ENCODE results near the gene LDB3.

Gene LDB3

DNA sequence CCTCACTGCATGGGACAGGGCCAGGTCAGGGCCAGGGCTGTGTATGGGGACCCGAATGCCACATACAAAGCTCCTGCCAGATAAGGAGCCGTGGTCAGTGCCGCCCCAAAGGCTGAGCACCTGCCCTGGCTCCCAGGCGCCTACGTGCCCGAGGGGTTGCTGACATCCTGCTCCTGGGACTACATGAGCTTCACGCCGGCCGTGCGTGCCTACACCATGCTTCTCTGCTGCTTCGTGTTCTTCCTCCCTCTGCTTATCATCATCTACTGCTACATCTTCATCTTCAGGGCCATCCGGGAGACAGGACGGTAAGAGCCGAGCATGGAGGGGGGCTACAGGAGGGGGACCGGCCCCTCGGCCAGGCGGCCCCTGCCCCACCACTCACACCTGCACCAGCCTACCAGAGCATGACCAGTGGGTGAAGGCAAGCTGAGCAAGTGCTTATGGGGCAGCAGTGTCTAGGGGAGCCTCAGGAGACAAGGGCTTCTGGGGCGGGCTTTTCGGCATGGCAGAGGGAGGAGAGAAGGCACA lies 9.1 kb upstream of the LDB3 start:
- DNase-seq (ENCODE audit: low spot score), result no peak
- in situ Hi-C loops (cut with MboI; ENCODE audit: low sequenced_read_pairs, unreplicated experiment), result no loop called here
- TF ChIP-seq, protein P1, sequence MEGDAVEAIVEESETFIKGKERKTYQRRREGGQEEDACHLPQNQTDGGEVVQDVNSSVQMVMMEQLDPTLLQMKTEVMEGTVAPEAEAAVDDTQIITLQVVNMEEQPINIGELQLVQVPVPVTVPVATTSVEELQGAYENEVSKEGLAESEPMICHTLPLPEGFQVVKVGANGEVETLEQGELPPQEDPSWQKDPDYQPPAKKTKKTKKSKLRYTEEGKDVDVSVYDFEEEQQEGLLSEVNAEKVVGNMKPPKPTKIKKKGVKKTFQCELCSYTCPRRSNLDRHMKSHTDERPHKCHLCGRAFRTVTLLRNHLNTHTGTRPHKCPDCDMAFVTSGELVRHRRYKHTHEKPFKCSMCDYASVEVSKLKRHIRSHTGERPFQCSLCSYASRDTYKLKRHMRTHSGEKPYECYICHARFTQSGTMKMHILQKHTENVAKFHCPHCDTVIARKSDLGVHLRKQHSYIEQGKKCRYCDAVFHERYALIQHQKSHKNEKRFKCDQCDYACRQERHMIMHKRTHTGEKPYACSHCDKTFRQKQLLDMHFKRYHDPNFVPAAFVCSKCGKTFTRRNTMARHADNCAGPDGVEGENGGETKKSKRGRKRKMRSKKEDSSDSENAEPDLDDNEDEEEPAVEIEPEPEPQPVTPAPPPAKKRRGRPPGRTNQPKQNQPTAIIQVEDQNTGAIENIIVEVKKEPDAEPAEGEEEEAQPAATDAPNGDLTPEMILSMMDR (IDR thresholded peaks at IDR 0.05; ENCODE audit: borderline replicate concordance, control extremely low read depth, extremely low read depth, insufficient read depth, missing control alignments), result no peak

DNA sequence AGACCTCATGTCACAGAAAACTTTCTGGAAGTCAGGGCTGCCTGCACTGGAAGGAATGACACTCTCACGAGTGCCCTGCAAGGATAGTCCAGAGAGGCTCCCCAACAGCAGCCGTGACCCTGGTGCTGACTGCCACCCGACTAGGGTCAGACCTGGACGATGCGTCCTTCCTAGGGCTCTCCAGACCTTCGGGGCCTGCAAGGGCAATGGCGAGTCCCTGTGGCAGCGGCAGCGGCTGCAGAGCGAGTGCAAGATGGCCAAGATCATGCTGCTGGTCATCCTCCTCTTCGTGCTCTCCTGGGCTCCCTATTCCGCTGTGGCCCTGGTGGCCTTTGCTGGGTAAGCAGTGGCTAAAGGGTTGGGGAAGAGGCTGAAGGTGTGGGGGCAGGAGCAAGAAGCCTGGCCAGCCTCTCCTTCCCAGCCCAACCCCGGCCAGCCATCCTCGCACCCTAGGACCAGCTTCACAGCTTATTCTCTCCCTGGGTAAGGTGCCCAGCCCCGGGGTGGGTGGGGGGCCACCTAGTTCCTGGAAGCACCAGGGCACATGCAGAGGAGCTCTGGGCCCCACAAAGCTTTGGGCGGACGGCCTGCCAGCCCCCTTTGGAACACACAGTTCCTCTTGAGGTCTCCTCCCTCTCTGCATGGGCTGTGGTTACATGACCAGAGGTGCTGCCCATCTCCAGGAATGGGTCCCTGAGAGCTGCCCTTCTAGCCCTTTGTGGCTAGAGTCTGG lies 8.4 kb upstream of the LDB3 start:
- TF ChIP-seq, protein P1 (IDR thresholded peaks at IDR 0.05; ENCODE audit: borderline replicate concordance, control extremely low read depth, extremely low read depth, insufficient read depth, missing control alignments), result no peak
- no peak for DNase-seq (ENCODE audit: low spot score)
- in situ Hi-C loops (cut with MboI; ENCODE audit: low sequenced_read_pairs, unreplicated experiment), result no loop called here

DNA sequence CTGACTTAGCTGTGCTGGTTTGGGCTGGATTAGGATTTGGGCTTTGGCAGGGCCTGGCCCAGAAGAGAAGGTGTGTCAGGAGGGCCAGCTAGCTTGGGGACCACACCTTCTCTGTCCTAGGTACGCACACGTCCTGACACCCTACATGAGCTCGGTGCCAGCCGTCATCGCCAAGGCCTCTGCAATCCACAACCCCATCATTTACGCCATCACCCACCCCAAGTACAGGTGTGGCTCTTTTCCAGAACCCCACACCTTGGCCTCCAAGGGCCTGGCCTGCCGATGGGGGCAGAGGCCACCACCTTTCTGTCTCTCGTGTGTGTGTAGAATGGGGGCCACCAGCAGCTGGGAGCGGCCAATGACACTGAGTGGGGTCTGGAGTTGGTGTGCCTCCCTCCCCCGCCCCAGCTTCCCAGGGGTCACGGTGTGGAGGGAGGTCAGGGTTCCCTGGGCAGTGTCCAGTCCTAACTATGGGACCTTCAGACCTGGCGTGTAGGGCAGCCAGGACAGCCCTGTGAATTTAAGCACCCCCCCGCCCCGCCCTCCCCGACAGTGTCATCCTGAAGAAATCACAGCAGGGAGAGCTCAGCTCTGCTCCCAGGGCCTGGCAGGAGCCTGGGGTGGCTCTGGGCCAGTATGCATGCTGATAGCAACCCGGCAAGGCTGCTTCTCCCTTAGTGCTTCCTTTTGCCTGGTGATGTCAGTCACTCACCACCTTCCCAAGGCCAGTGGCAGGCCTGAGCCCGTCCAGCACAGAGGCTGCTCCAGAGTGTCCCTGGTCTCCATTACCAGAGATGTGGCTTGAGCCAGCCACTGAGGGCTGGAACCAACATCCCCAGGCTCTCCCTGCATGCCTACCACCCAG lies 6.9 kb upstream of the LDB3 start:
- in situ Hi-C loops (cut with MboI; ENCODE audit: low sequenced_read_pairs, unreplicated experiment), result no loop called here
- TF ChIP-seq, protein P1 (IDR thresholded peaks at IDR 0.05; ENCODE audit: borderline replicate concordance, control extremely low read depth, extremely low read depth, insufficient read depth, missing control alignments), result no peak
- DNase-seq (ENCODE audit: low spot score), result no peak

DNA sequence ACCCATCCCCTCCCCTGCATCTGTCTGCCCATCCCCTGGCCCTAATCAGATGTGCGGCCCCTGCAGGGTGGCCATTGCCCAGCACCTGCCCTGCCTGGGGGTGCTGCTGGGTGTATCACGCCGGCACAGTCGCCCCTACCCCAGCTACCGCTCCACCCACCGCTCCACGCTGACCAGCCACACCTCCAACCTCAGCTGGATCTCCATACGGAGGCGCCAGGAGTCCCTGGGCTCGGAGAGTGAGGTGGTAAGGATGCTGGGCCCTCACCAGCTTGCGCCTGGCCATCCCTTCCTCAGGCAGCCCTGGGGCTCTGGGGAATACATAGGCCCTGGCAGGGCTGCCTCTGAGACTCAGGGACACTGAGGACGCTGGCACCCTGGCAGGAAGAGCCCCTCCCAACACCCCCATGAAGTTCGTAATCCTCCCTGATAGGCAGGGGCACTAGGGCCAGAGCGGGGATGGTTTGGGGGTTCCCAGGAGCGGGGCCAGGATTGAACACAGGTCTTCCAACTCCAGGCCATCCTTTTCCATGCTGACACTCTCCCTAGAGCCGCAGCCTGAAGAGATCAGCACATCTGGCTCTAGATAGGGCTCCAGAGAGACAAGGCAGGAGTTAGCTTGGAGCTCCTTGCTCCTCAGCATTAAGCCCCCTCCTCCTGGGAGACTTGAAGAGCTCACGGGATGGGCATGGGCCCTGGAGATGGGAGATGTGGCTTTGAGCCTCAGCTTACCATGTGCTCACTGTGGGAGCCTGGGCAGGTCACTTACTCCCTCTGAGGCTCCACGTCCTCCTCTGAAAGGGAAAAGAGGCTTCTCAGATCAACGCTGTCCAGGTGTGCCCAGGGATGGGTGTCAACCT lies 5.9 kb upstream of the LDB3 start:
- no peak for DNase-seq (ENCODE audit: low spot score)
- in situ Hi-C loops (cut with MboI; ENCODE audit: low sequenced_read_pairs, unreplicated experiment), result no loop called here
- TF ChIP-seq, protein P1 (IDR thresholded peaks at IDR 0.05; ENCODE audit: borderline replicate concordance, control extremely low read depth, extremely low read depth, insufficient read depth, missing control alignments), result no peak

DNA sequence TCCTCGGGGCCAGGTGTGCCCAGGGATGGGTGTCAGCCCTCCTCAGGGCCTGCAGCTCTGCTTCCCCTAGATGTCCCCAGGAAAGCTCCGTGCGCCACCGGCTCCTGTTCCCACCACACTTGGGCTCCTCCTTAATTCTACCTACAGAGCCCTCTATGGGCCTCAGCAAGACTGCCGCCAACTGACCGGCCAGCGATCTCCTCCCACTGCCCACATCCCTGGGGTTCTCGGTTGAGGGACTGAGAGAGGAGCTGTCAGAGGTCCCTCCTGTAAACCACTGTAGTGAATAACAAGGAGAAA lies 5.3 kb upstream of the LDB3 start:
- TF ChIP-seq, protein P1 (IDR thresholded peaks at IDR 0.05; ENCODE audit: borderline replicate concordance, control extremely low read depth, extremely low read depth, insufficient read depth, missing control alignments), result no peak
- in situ Hi-C loops (cut with MboI; ENCODE audit: low sequenced_read_pairs, unreplicated experiment), result no loop called here
- DNase-seq (ENCODE audit: low spot score), result no peak
